Activated naive CD8-positive, alpha-beta T cell (primary cell): ENCODE measurements around the gene ALOX15.
A peak's percentile ranks its signal among the peaks of the same experiment; 100 is the strongest.

ENCODE experiments used
- H3K27ac Mint-ChIP-seq: one replicate; pipeline ENCODE4 v1.8.0; 2021; ENCODE audit warnings: mixed read lengths
- H3K27me3 Mint-ChIP-seq: one replicate; pipeline ENCODE4 v1.8.0; 2021; ENCODE audit warnings: mixed read lengths
- H3K36me3 Mint-ChIP-seq: one replicate; pipeline ENCODE4 v1.8.0; 2021; ENCODE audit warnings: mixed read lengths
- H3K4me1 Mint-ChIP-seq: one replicate; pipeline ENCODE4 v1.8.0; 2021; ENCODE audit warnings: low read depth, mixed read lengths
- H3K4me3 Mint-ChIP-seq: one replicate; pipeline ENCODE4 v1.8.0; 2021; ENCODE audit warnings: mild to moderate bottlenecking, mixed read lengths
- H3K9me3 Mint-ChIP-seq: one replicate; pipeline ENCODE4 v1.8.0; 2021; ENCODE audit warnings: low read depth, mixed read lengths

Gene ALOX15

GRCh38 chr17:4586043-4586442, 55.4 kb downstream of the ALOX15 start:
- Mint-ChIP-seq H3K27me3 (peaks cover 10% of the 10 kb centered on the region), H3K4me3 (peak overlapping the region; percentile 52), H3K4me1 (peaks cover 6% of the 10 kb centered on the region), H3K27ac (no peak overlapping the region), H3K36me3 (no peaks in the 10 kb centered on the region), H3K9me3 (no peaks in the 10 kb centered on the region)

- Mint-ChIP-seq H3K27ac (no peak overlapping the region), H3K36me3 (no peaks in the 10 kb centered on the region), H3K4me3 (peak overlapping the region; percentile 66), H3K9me3 (no peaks in the 10 kb centered on the region), H3K27me3 (peaks cover 12% of the 10 kb centered on the region), H3K4me1 (peaks cover 6% of the 10 kb centered on the region)
Measured at GRCh38 chr17:4585638-4585994, 55.9 kb downstream of the ALOX15 start.

- Mint-ChIP-seq H3K27me3 (peaks cover 12% of the 10 kb centered on the region), H3K27ac (no peak overlapping the region), H3K9me3 (no peaks in the 10 kb centered on the region)
Measured at GRCh38 chr17:4584917-4585637, 56.4 kb downstream of the ALOX15 start.

GRCh38 chr17:4584101-4584916, 57.2 kb downstream of the ALOX15 start, which contains the start of gene SMTNL2:
SMTNL2 (plus strand) TSS chr17:4584529; CDS start chr17:4584606, 77 bp downstream.
- Mint-ChIP-seq H3K27ac (no peak within 1 kb of the TSS), H3K27me3 (peaks cover 12% of the 10 kb centered on the region), H3K4me3 (peak within 1 kb of the TSS; percentile 83), H3K4me1 (peaks cover 6% of the 10 kb centered on the region), H3K36me3 (no peaks in the 10 kb centered on the region), H3K9me3 (no peaks in the 10 kb centered on the region)

More at GRCh38 chr17:4584917-4585637, 56.4 kb downstream of the ALOX15 start:
- H3K36me3 Mint-ChIP-seq = no peaks in the 10 kb centered on the region
- H3K4me1 Mint-ChIP-seq = peaks cover 6% of the 10 kb centered on the region
- peak overlapping the region; percentile 66 for H3K4me3 Mint-ChIP-seq

- Mint-ChIP-seq H3K9me3 (no peaks in the 10 kb centered on the region), H3K27me3 (peaks cover 12% of the 10 kb centered on the region), H3K4me1 (peaks cover 6% of the 10 kb centered on the region), H3K27ac (no peak overlapping the region), H3K4me3 (peak overlapping the region; percentile 83), H3K36me3 (no peaks in the 10 kb centered on the region)
Measured at GRCh38 chr17:4583782-4584100, 57.7 kb downstream of the ALOX15 start.

- Mint-ChIP-seq H3K4me3 (peak overlapping the region; percentile 83), H3K4me1 (peaks cover 6% of the 10 kb centered on the region), H3K9me3 (no peaks in the 10 kb centered on the region), H3K36me3 (no peaks in the 10 kb centered on the region), H3K27ac (no peak overlapping the region), H3K27me3 (peaks cover 12% of the 10 kb centered on the region)
Measured at GRCh38 chr17:4583206-4583605, 58.3 kb downstream of the ALOX15 start.

GRCh38 chr17:4582691-4583090, 58.8 kb downstream of the ALOX15 start:
- Mint-ChIP-seq H3K27me3 (peaks cover 12% of the 10 kb centered on the region), H3K4me1 (peaks cover 6% of the 10 kb centered on the region), H3K4me3 (no peak overlapping the region), H3K9me3 (no peaks in the 10 kb centered on the region), H3K36me3 (no peaks in the 10 kb centered on the region), H3K27ac (no peak overlapping the region)

- H3K27me3 Mint-ChIP-seq = peaks cover 12% of the 10 kb centered on the region
- no peaks in the 10 kb centered on the region for H3K9me3 Mint-ChIP-seq
- H3K27ac Mint-ChIP-seq = no peak overlapping the region
- no peaks in the 10 kb centered on the region for H3K36me3 Mint-ChIP-seq
- H3K4me3 Mint-ChIP-seq = no peak overlapping the region
- H3K4me1 Mint-ChIP-seq = peaks cover 6% of the 10 kb centered on the region
Measured at GRCh38 chr17:4582101-4582501, 59.4 kb downstream of the ALOX15 start.
